ENCODE results near the gene TRIM63.

DNA sequence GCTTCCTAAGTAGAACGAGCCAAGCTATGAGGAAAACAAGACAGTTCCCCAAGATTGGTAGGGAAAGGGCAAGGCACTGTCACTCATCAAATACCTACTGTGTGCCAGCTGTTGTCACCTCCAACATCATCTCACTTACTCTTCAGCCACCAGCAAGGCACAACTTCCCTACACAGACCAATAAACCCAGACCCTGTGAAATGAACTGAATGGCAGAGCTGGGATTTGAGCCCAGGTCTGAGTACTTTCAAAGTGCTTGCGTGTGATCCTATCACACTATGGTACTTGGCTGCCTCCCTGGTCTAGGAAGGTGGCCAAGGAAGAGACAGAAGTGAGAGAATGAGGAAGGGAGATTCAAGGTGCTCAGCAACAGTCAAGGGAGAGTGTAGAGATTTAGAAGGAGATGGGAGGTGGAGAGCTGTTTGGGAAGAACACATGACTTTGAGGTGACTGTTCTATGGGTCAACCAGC is 16.7 kb upstream of the TRIM63 start:
- TF ChIP-seq, protein P1, sequence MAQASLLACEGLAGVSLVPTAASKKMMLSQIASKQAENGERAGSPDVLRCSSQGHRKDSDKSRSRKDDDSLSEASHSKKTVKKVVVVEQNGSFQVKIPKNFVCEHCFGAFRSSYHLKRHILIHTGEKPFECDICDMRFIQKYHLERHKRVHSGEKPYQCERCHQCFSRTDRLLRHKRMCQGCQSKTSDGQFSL (CRISPR knock-in tag; IDR thresholded peaks at IDR 0.05), result no peak
- TF ChIP-seq, protein P2, sequence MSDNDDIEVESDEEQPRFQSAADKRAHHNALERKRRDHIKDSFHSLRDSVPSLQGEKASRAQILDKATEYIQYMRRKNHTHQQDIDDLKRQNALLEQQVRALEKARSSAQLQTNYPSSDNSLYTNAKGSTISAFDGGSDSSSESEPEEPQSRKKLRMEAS (IDR thresholded peaks at IDR 0.05), result no peak
- no peak for TF ChIP-seq SOX13 (IDR thresholded peaks at IDR 0.05)
- no peak for TF ChIP-seq SOX13 (CRISPR knock-in tag; conservative IDR thresholded peaks at IDR 0.05 in 1 of 2, IDR thresholded peaks at IDR 0.05 in 1 of 2)
- TF ChIP-seq SIN3B (IDR thresholded peaks at IDR 0.05; ENCODE audit: low read length), result no peak
- TF ChIP-seq, protein P3, sequence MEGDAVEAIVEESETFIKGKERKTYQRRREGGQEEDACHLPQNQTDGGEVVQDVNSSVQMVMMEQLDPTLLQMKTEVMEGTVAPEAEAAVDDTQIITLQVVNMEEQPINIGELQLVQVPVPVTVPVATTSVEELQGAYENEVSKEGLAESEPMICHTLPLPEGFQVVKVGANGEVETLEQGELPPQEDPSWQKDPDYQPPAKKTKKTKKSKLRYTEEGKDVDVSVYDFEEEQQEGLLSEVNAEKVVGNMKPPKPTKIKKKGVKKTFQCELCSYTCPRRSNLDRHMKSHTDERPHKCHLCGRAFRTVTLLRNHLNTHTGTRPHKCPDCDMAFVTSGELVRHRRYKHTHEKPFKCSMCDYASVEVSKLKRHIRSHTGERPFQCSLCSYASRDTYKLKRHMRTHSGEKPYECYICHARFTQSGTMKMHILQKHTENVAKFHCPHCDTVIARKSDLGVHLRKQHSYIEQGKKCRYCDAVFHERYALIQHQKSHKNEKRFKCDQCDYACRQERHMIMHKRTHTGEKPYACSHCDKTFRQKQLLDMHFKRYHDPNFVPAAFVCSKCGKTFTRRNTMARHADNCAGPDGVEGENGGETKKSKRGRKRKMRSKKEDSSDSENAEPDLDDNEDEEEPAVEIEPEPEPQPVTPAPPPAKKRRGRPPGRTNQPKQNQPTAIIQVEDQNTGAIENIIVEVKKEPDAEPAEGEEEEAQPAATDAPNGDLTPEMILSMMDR (CRISPR knock-in tag; IDR thresholded peaks at IDR 0.05), result no peak
- no peak for TF ChIP-seq POLR2A (IDR thresholded peaks at IDR 0.05; ENCODE audit: insufficient read depth in 1 of 2, low read depth in 2 of 2, low read length in 2 of 2)
- TF ChIP-seq, protein P4, sequence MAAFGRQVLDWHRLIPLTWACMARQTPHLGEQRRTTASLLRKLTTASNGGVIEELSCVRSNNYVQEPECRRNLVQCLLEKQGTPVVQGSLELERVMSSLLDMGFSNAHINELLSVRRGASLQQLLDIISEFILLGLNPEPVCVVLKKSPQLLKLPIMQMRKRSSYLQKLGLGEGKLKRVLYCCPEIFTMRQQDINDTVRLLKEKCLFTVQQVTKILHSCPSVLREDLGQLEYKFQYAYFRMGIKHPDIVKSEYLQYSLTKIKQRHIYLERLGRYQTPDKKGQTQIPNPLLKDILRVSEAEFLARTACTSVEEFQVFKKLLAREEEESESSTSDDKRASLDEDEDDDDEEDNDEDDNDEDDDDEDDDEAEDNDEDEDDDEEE (CRISPR knock-in tag; IDR thresholded peaks at IDR 0.05), result no peak
